ENCODE results near the gene DIDO1.

Gene DIDO1

GRCh38 chr20:62966212-62967148 lies 40.2 kb upstream of the DIDO1 start:
- TF ChIP-seq CTCF (conservative IDR thresholded peaks at IDR 0.05; ENCODE audit: low read length): no peak
- DNase-seq (ENCODE audit: low read depth): no peak
- no peak overlapping the region for H3K4me3 ChIP-seq (ENCODE audit: low read length)

GRCh38 chr20:62965363-62965771 lies 39.1 kb upstream of the DIDO1 start:
- TF ChIP-seq CTCF (conservative IDR thresholded peaks at IDR 0.05; ENCODE audit: low read length): no peak
- H3K4me3 ChIP-seq (ENCODE audit: low read length): no peak overlapping the region
- no peak for DNase-seq (ENCODE audit: low read depth)

GRCh38 chr20:62964700-62965099 lies 38.4 kb upstream of the DIDO1 start:
- DNase-seq (ENCODE audit: low read depth): no peak
- TF ChIP-seq CTCF (conservative IDR thresholded peaks at IDR 0.05; ENCODE audit: low read length): no peak
- no peak overlapping the region for H3K4me3 ChIP-seq (ENCODE audit: low read length)

- no peak overlapping the region for H3K4me3 ChIP-seq (ENCODE audit: low read length)
- no peak for DNase-seq (ENCODE audit: low read depth)
- TF ChIP-seq CTCF (conservative IDR thresholded peaks at IDR 0.05; ENCODE audit: low read length): no peak
These were observed 37.5 kb upstream of the DIDO1 start for GRCh38 chr20:62963614-62964397.

GRCh38 chr20:62962891-62963613 lies 36.7 kb upstream of the DIDO1 start:
- TF ChIP-seq CTCF (conservative IDR thresholded peaks at IDR 0.05; ENCODE audit: low read length): no peak
- DNase-seq (ENCODE audit: low read depth): no peak
- H3K4me3 ChIP-seq (ENCODE audit: low read length): no peak overlapping the region

- no peak overlapping the region for H3K4me3 ChIP-seq (ENCODE audit: low read length)
- no peak for DNase-seq (ENCODE audit: low read depth)
- TF ChIP-seq CTCF (conservative IDR thresholded peaks at IDR 0.05; ENCODE audit: low read length): no peak
These were observed 36.0 kb upstream of the DIDO1 start for GRCh38 chr20:62962221-62962879.
